GM18858 (cell line): ENCODE data around the gene C14orf119.
A peak's percentile ranks its signal among the peaks of the same experiment; 100 is the strongest.

ENCODE experiments used
- ATAC-seq: cut with Tn5 transposase; IDR thresholded peaks from one replicate; pipeline ENCODE4 v1.9.1; 2021; ENCODE audit not compliant: unreplicated experiment

Gene C14orf119

GRCh38 chr14:23086565-23086964, 8.7 kb upstream of the C14orf119 start:
- ATAC-seq, result no peak

- ATAC-seq, result no peak
Observed at GRCh38 chr14:23089498-23090253, 5.6 kb upstream of the C14orf119 start.

GRCh38 chr14:23090254-23090636, 5.1 kb upstream of the C14orf119 start:
- ATAC-seq, result no peak

GRCh38 chr14:23091294-23092225, 3.7 kb upstream of the C14orf119 start:
- ATAC-seq, result no peak

GRCh38 chr14:23093104-23093503, 2.2 kb upstream of the C14orf119 start:
- ATAC-seq, result no peak

GRCh38 chr14:23093526-23093925, 1.8 kb upstream of the C14orf119 start:
- ATAC-seq, result no peak

- no peak for ATAC-seq
Observed at GRCh38 chr14:23093991-23094665, 1.2 kb upstream of the C14orf119 start.

- peak; percentile 12 for ATAC-seq
Observed at GRCh38 chr14:23094666-23095195, 574 bp upstream of the C14orf119 start, which contains the start of gene ACIN1. Gene ACIN1 (minus strand): TSS chr14:23095136. CDS start chr14:23095112, 24 bp downstream.

- ATAC-seq, result no peak
Observed at GRCh38 chr14:23097786-23098185, 2.5 kb downstream of the C14orf119 start.

- no peak for ATAC-seq
Observed at GRCh38 chr14:23099212-23099861, 4.0 kb downstream of the C14orf119 start.

GRCh38 chr14:23101213-23101970, 6.1 kb downstream of the C14orf119 start:
- ATAC-seq, result no peak

- ATAC-seq, result no peak
Observed at GRCh38 chr14:23101986-23102625, 6.8 kb downstream of the C14orf119 start.

GRCh38 chr14:23102801-23103200, 7.5 kb downstream of the C14orf119 start:
- ATAC-seq, result no peak

- ATAC-seq, result no peak
Observed at GRCh38 chr14:23103581-23103980, 8.3 kb downstream of the C14orf119 start.

GRCh38 chr14:23104070-23104590, 8.8 kb downstream of the C14orf119 start:
- ATAC-seq, result no peak

GRCh38 chr14:23104591-23105347, 9.5 kb downstream of the C14orf119 start, which contains the start of gene CIROP:
Gene CIROP (minus strand): TSS chr14:23104989. CDS start chr14:23104920, 69 bp downstream.
- no peak for ATAC-seq

- no peak for ATAC-seq
Observed at GRCh38 chr14:23105348-23105824, 10.1 kb downstream of the C14orf119 start.

- no peak for ATAC-seq
Observed at GRCh38 chr14:23106747-23107045, 11.4 kb downstream of the C14orf119 start.
